GM12892 (cell line): ENCODE results near the gene SARM1.

Experiments used
- DNase-seq: peaks from one replicate; pipeline ENCODE4 v3.0.0; 2011; ENCODE audit not compliant: insufficient read length
- FAIRE-seq: peaks from 2 replicates; lab custom pipeline; 2011; peaks lifted over from hg19 to GRCh38; lab: Jason Lieb, UNC
- POLR2A ChIP-seq: IDR thresholded peaks from 2 replicates; pipeline ENCODE4 v1.6.1; 2011; ENCODE audit warnings: low read depth, low read length, control low read depth
- POLR2AphosphoS5 ChIP-seq: IDR thresholded peaks from 2 replicates; pipeline ENCODE4 v1.6.1; 2011; ENCODE audit warnings: low read depth, low read length, control low read depth
- TAF1 ChIP-seq: IDR thresholded peaks from 2 replicates; pipeline ENCODE4 v1.6.1; 2011; ENCODE audit warnings: low read depth, mild to moderate bottlenecking, control low read depth, low read length, borderline replicate concordance

The SARM1 gene

DNA sequence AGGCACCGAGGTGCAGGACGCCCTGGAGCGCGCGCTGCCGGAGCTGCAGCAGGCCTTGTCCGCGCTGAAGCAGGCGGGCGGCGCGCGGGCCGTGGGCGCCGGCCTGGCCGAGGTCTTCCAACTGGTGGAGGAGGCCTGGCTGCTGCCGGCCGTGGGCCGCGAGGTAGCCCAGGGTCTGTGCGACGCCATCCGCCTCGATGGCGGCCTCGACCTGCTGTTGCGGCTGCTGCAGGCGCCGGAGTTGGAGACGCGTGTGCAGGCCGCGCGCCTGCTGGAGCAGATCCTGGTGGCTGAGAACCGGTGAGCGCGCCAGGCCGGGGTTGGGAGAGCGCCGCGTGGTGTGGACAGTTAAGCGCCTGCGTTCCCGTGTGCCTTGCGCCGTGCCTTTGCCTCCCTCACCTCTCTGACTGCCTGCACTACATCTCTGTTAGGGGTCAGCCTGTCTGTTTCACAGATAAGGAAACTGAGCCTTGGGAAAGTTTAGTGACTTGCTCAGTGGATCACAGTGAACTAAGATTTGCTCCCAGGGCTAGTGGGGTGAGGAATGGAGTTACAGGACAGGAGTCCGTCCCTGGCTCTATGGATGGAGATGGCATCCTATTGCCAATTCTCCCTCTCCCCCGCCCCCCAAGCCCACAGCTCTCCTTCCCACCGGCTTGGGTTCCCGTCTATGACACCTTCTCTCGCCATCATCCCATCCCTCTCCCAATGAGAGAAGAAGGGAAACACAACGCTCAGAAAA is 880 bp downstream of the SARM1 start:
- DNase-seq (peak; percentile 54), FAIRE-seq (no peak)
- TF ChIP-seq POLR2A = no peak
- TF ChIP-seq POLR2AphosphoS5 = no peak
- no peak for TF ChIP-seq TAF1

DNA sequence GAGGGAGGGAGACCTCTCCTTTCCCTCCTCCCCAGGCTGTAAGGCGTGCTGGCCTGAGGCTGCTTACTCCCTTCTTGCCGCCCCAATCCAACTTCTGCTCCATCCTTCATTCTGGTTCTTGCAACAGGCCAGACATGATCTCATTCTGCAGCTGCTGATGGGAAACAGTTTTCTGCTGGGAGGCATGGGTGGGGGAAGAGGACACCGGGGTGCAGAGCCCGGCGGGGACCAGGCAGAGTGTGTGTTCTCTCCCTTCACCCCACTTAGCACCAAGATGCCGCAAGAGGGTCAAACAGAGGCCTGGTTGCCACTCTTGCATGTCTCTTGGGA is 1.4 kb downstream of the SARM1 start:
- TF ChIP-seq POLR2A (no peak), POLR2AphosphoS5 (no peak), TAF1 (no peak)
- no peak for DNase-seq
- no peak for FAIRE-seq

DNA sequence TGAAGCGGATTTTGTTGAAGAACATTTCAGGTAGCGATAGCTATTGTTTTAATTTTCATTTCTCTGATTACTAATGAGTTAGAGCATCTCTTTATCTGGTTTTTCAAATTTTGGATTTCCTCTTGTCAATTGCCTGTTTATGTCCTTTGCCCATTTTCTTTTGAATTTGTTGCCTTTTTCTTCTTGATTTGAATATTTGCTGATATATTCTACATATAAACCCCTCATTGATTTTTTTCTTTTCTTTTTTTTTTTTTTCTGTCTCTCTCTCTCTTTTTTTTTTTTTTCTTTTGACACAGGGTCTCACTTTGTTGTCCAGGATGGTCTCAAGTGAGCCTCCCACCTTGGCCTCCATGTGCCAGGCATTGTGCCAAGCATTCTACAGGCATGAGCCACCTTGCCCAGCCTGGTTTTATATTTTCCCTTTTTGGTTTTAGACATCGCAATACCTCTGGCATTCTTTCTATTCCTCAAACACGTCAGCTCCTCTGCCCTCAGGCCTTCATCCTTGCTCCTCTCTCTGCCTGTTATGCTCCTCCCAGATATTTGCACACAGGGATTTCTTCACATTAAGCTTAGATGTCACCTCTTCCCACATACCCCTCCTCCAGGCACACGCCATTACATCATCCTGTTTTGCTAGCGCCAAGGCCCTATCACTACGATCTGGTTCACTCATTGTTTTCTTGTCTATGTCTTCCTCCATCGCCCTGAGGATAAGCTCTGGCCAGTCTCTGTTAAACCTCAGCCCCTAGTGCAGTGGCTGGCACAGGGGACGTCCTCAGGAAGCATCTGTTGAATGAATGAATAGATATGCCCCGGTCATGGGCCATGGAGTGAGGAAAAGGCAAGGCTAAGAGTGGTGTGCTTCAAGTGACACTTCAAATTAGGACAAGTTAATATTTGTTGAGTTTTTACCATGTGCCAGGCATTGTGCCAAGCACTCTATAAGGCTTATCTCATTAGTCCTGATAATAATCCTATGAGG is 8.6 kb downstream of the SARM1 start:
- FAIRE-seq = no peak
- DNase-seq = no peak

DNA sequence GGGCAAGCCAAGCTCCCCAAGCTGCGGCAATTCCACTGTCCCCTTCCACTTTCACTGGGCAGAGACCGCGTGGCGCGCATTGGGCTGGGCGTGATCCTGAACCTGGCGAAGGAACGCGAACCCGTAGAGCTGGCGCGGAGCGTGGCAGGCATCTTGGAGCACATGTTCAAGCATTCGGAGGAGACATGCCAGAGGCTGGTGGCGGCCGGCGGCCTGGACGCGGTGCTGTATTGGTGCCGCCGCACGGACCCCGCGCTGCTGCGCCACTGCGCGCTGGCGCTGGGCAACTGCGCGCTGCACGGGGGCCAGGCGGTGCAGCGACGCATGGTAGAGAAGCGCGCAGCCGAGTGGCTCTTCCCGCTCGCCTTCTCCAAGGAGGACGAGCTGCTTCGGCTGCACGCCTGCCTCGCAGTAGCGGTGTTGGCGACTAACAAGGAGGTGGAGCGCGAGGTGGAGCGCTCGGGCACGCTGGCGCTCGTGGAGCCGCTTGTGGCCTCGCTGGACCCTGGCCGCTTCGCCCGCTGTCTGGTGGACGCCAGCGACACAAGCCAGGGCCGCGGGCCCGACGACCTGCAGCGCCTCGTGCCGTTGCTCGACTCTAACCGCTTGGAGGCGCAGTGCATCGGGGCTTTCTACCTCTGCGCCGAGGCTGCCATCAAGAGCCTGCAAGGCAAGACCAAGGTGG is 9.8 kb downstream of the SARM1 start:
- no peak for FAIRE-seq
- TF ChIP-seq POLR2AphosphoS5 (no peak), TAF1 (no peak), POLR2A (no peak)
- DNase-seq = no peak

More for the DNA sequence above, 8.6 kb downstream of the SARM1 start:
- TF ChIP-seq POLR2AphosphoS5 = no peak

DNA sequence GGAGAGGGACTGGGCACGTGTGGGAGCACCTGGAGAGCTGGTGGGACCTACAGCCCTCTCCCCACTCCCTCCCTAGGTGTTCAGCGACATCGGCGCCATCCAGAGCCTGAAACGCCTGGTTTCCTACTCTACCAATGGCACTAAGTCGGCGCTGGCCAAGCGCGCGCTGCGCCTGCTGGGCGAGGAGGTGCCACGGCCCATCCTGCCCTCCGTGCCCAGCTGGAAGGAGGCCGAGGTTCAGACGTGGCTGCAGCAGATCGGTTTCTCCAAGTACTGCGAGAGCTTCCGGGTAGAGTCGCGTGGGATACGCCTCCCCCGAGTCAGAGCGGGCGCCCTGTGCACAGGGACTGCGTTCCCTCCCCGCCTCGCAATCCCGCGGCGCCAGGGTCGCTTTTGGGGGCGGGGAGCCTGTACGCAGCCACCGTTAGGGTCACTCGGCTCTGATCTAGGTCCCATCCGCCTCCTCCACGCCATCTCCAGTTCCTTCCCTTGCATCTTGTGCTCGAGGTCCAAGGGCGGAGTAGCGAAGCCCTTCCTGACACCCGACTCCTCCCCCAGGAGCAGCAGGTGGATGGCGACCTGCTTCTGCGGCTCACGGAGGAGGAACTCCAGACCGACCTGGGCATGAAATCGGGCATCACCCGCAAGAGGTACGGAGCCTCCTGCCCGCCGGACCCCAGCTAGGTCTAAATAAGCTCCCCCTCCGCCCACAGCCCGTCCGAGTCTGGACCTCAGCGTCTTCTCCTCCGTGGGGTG is 13.0 kb downstream of the SARM1 start:
- peak; percentile 56; the same call in 1 of the 2 replicates for TF ChIP-seq POLR2A
- no peak; the same call in 1 of the 2 replicates for TF ChIP-seq POLR2AphosphoS5
- peak; percentile 48 for DNase-seq
- peak; percentile 91 for FAIRE-seq

DNA sequence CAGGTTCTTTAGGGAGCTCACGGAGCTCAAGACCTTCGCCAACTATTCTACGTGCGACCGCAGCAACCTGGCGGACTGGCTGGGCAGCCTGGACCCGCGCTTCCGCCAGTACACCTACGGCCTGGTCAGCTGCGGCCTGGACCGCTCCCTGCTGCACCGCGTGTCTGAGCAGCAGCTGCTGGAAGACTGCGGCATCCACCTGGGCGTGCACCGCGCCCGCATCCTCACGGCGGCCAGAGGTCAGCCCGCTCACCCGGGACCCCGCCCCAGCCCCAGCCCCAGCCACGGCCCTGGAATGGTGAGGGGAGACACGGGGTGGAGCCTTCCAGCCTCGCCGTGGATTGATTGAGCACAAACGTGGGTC is 13.5 kb downstream of the SARM1 start:
- FAIRE-seq = no peak
- no peak for TF ChIP-seq POLR2AphosphoS5
- TF ChIP-seq TAF1 = no peak
- no peak for TF ChIP-seq POLR2A
- no peak for DNase-seq

DNA sequence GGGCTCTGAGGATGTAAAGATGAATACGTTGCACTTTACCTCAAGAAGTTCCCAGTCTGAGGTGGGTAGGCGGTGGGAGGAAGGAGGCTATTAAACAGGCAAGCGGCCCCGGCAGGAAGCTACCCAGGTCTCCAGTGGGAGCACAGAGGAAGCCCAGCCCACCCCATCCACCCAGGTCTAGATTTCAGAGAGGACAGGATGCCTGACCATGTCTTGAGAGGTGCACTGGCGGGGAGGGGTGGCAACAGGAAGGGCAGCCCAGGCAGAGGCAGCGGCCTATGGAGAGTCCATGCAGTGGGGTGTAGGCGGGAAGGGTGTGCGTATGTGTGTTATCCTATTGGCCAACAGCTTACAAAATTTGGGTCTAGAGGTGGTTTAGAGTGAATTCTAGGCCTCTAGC is 13.9 kb downstream of the SARM1 start:
- TF ChIP-seq POLR2A = no peak
- TF ChIP-seq POLR2AphosphoS5 = no peak
- TF ChIP-seq TAF1 = no peak
- FAIRE-seq (no peak), DNase-seq (no peak)

DNA sequence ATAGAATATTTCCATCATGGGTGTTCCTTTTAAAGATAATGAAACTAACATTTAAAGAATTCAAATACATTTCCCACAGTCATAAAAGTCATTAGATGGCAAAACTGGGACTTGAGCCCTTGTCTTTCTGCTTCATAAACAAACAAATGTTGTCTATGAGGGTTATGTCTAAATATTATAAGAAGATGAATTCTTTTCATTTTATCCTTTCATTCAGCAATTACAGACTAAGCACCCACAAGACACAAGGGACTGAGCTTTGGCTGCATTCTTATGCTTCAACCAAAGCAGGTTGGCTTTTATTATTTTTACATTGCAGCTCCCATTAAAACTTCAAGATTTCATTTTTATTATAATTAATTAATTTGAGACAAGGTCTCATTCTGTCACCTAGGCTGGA is 14.9 kb downstream of the SARM1 start:
- DNase-seq (no peak), FAIRE-seq (no peak)
- TF ChIP-seq POLR2AphosphoS5 (no peak), POLR2A (no peak), TAF1 (no peak)

DNA sequence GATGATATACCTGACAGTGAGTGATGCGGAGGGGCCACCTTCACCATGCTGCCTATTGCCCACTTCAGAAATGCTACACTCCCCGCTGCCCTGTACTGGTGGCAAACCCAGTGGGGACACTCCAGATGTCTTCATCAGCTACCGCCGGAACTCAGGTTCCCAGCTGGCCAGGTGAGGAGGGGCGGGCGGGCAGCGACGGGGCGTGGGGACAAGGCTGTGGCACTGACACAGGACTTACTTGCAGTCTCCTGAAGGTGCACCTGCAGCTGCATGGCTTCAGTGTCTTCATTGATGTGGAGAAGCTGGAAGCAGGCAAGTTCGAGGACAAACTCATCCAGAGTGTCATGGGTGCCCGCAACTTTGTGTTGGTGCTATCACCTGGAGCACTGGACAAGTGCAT is 16.6 kb downstream of the SARM1 start:
- no peak for TF ChIP-seq TAF1
- no peak for TF ChIP-seq POLR2A
- no peak for TF ChIP-seq POLR2AphosphoS5
- FAIRE-seq (no peak), DNase-seq (no peak)

DNA sequence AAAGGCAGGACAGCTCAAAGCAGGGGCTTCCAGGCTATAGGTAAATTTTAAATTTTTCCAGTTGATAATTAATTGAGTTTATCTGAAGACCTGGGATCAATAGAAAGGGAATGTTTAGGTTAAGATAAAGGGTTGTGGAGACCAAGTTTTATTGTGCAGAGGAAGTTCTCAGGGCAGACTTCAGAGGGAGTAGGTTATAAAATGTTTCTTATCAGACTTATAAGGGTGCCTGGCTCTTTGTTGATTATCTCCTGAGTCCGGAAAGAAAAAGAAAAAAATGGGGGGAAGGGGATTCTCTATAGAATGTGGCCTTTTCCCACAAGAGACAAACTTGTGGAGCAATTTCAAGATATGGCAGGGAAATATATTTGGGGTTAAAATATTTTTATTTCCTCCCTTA is 18.6 kb downstream of the SARM1 start:
- DNase-seq (no peak), FAIRE-seq (no peak)
- TF ChIP-seq TAF1 (no peak), POLR2A (no peak), POLR2AphosphoS5 (no peak)

DNA sequence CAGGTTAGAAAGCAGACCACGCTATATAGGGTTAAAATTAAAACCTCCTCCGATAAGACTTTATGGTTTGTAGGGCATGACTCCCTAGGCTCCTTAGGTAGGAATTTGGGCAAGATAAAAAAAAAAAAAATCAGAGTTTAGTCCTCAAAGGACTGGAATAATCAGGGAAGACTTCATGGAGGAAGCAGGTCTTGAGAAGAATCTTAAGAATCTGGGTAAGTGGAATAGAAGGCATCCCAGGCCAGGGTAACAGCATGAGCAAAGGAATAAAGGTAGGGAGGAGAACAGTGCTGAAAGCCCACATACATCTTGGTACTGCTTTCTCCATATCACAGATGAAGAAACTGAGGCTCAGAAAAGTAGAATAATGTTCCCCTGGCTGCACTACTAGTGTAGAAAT is 19.1 kb downstream of the SARM1 start:
- no peak for FAIRE-seq

DNA sequence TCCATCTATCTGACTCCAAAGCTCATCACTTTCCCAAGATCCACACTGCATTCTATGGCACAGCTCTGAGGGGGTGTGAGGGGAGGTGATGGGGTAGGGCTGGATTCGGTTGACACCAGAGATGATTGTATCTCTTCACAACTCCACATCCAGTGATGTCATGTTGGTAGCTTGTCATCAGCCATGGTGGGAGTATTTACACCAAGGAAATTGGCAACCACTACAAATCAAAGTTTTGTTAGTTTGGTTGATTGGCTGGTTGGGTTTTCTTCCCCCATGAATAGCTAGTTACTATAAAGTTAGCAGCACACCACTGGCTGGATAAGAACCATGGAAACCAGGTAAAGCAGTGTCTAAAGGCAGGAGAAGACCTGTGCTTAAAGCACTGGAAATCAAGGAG is 19.5 kb downstream of the SARM1 start:
- DNase-seq (no peak), FAIRE-seq (no peak)
- TF ChIP-seq TAF1 (no peak), POLR2A (no peak)

More for the DNA sequence above, 19.1 kb downstream of the SARM1 start:
- DNase-seq = no peak
- TF ChIP-seq POLR2A (no peak), TAF1 (no peak), POLR2AphosphoS5 (no peak)
